ENCODE results near the gene IER3IP1.

The IER3IP1 gene

DNA sequence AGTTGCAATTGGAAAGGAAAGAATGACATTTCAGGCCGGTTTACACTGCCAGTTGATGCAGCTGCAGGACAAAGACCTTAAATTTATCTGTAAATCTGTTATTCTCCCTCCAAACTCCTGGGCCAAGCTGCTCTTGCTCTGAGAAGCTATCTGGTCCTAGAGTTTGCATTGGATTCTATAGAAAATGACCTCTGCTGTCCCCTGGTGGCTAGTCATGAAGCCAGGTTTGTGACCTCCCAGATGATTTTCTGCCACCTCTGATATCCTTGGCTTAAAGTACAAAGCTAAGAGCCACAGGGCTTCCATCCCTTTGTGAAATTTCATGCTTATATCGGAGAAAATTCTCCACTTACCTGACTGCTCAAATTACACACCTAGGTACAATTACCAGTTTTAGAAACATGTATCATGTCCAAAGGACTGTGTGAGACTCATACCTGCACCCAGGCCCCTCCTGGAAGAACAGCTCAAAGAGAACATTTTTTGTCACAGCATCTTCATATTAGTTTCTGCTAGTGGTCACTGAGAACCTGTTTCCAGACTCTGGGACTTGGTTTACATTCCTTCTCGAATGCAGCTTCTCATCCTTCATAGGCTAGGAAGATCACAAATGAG is 28.9 kb upstream of the IER3IP1 start:
- peak; percentile 66 for TF ChIP-seq RAD21 (IDR thresholded peaks at IDR 0.05; ENCODE audit: low read depth)
- TF ChIP-seq, protein P1, sequence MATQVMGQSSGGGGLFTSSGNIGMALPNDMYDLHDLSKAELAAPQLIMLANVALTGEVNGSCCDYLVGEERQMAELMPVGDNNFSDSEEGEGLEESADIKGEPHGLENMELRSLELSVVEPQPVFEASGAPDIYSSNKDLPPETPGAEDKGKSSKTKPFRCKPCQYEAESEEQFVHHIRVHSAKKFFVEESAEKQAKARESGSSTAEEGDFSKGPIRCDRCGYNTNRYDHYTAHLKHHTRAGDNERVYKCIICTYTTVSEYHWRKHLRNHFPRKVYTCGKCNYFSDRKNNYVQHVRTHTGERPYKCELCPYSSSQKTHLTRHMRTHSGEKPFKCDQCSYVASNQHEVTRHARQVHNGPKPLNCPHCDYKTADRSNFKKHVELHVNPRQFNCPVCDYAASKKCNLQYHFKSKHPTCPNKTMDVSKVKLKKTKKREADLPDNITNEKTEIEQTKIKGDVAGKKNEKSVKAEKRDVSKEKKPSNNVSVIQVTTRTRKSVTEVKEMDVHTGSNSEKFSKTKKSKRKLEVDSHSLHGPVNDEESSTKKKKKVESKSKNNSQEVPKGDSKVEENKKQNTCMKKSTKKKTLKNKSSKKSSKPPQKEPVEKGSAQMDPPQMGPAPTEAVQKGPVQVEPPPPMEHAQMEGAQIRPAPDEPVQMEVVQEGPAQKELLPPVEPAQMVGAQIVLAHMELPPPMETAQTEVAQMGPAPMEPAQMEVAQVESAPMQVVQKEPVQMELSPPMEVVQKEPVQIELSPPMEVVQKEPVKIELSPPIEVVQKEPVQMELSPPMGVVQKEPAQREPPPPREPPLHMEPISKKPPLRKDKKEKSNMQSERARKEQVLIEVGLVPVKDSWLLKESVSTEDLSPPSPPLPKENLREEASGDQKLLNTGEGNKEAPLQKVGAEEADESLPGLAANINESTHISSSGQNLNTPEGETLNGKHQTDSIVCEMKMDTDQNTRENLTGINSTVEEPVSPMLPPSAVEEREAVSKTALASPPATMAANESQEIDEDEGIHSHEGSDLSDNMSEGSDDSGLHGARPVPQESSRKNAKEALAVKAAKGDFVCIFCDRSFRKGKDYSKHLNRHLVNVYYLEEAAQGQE (IDR thresholded peaks at IDR 0.05; ENCODE audit: low read depth): no peak
- no peak for TF ChIP-seq EGR1 (IDR thresholded peaks at IDR 0.05)
- TF ChIP-seq, protein P2, sequence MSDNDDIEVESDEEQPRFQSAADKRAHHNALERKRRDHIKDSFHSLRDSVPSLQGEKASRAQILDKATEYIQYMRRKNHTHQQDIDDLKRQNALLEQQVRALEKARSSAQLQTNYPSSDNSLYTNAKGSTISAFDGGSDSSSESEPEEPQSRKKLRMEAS (IDR thresholded peaks at IDR 0.05): no peak
- no peak for TF ChIP-seq TEAD4 (IDR thresholded peaks at IDR 0.05)
- TF ChIP-seq TCF12 (IDR thresholded peaks at IDR 0.05; ENCODE audit: low read depth): no peak
- TF ChIP-seq YY1 (IDR thresholded peaks at IDR 0.05; ENCODE audit: low read depth): no peak

DNA sequence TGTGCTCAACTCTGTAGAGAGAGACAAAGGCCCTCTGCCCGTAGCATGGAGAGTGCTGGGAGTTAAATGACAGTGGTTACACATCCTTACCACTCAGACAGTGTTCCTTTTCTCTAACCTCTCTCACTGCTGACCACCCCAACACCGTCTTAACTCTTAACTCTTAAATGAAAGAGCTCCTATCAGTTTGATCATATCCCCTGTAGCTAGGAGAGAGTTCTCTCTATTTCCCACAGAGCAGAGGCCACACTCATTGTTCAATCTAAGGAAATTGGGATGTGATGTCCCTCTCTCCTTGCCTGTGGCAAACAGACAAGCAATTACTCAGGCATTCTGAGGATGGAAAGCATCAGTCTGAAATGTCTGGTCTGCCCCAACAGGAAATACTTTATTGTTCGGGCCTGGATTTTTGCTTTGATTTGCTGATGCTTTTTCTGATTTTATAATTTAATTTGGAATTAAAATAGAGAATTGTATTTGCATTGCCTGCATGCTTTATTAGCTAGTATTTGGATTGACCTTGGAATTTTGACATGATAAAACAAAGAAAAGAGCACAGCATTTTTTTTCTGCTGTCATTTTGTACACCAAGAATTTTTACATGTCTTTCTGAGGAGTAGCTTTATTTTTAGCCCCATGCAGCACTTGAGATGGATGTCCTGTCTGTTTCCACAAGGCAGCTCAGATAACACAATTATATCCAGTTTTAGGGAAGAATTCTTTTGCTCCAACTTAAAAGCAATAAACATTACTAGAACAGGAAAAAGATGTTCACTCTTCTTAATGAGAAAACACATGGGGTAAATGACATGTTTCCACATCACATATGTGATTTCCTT is 27.7 kb upstream of the IER3IP1 start:
- TF ChIP-seq, protein P2 (IDR thresholded peaks at IDR 0.05): no peak
- TF ChIP-seq EGR1 (IDR thresholded peaks at IDR 0.05): no peak
- TF ChIP-seq FOXM1 (IDR thresholded peaks at IDR 0.05; ENCODE audit: borderline replicate concordance, low read depth): no peak
- TF ChIP-seq NFIC (IDR thresholded peaks at IDR 0.05): no peak
- TF ChIP-seq, protein P3, sequence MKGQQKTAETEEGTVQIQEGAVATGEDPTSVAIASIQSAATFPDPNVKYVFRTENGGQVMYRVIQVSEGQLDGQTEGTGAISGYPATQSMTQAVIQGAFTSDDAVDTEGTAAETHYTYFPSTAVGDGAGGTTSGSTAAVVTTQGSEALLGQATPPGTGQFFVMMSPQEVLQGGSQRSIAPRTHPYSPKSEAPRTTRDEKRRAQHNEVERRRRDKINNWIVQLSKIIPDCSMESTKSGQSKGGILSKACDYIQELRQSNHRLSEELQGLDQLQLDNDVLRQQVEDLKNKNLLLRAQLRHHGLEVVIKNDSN (IDR thresholded peaks at IDR 0.05): no peak
- no peak for TF ChIP-seq CEBPB (IDR thresholded peaks at IDR 0.05)
- TF ChIP-seq ZBTB7A (IDR thresholded peaks at IDR 0.05; ENCODE audit: low read depth): no peak
- no peak for TF ChIP-seq TEAD4 (IDR thresholded peaks at IDR 0.05)
- TF ChIP-seq YY1 (IDR thresholded peaks at IDR 0.05; ENCODE audit: low read depth): no peak
- no peak for TF ChIP-seq TAF1 (IDR thresholded peaks at IDR 0.05; ENCODE audit: low read depth)
- TF ChIP-seq RAD21 (IDR thresholded peaks at IDR 0.05; ENCODE audit: low read depth): no peak
- no peak for TF ChIP-seq CREB1 (IDR thresholded peaks at IDR 0.05; ENCODE audit: low read depth)
- TF ChIP-seq TCF12 (IDR thresholded peaks at IDR 0.05; ENCODE audit: low read depth): no peak
- TF ChIP-seq, protein P1 (IDR thresholded peaks at IDR 0.05; ENCODE audit: low read depth): no peak
- no peak for TF ChIP-seq EP300 (IDR thresholded peaks at IDR 0.05; ENCODE audit: borderline replicate concordance)

DNA sequence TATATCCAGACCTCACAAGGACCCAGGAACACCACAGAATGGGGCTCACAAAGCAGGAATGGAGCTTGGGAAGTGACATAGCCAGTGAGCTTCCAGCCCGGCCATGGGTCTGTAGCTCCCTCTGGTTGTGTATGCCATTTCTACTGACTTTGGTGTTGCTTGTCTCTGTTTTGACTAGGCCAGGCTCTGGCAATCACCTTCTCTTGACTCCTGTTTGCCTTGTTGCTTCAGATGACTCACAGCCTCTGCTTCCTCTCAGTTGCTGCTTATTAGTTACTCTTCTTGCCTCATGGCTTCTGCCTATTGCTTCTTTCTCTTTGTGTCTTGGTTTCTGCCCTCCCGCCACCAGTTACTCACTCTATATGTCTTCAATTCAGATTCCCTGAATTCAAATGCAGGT is 15.8 kb upstream of the IER3IP1 start:
- no peak for TF ChIP-seq TCF12 (IDR thresholded peaks at IDR 0.05; ENCODE audit: low read depth)
- TF ChIP-seq NFIC (IDR thresholded peaks at IDR 0.05): no peak
- TF ChIP-seq CREB1 (IDR thresholded peaks at IDR 0.05; ENCODE audit: low read depth): no peak
- TF ChIP-seq EGR1 (IDR thresholded peaks at IDR 0.05): no peak
- no peak for TF ChIP-seq RAD21 (IDR thresholded peaks at IDR 0.05; ENCODE audit: low read depth)
- TF ChIP-seq, protein P2 (IDR thresholded peaks at IDR 0.05): no peak
- no peak for TF ChIP-seq ZBTB7A (IDR thresholded peaks at IDR 0.05; ENCODE audit: low read depth)
- TF ChIP-seq, protein P1 (IDR thresholded peaks at IDR 0.05; ENCODE audit: low read depth): no peak
- TF ChIP-seq TEAD4 (IDR thresholded peaks at IDR 0.05): no peak
- TF ChIP-seq FOXM1 (IDR thresholded peaks at IDR 0.05; ENCODE audit: borderline replicate concordance, low read depth): no peak
- TF ChIP-seq TAF1 (IDR thresholded peaks at IDR 0.05; ENCODE audit: low read depth): no peak
- TF ChIP-seq YY1 (IDR thresholded peaks at IDR 0.05; ENCODE audit: low read depth): no peak
- TF ChIP-seq, protein P3 (IDR thresholded peaks at IDR 0.05): no peak
- no peak for TF ChIP-seq CEBPB (IDR thresholded peaks at IDR 0.05)

All from Ishikawa (cell line).